ENCODE results near the gene KIF1A. TPM values are rescaled to one million over a fixed set of nuclear protein-coding genes. Genes with fewer than 3 reads are reported as not detected.

Gene KIF1A
- total and polyA plus RNA-seq, 2 experiments from 2014 or later = 16.1 to 16.5 TPM

DNA sequence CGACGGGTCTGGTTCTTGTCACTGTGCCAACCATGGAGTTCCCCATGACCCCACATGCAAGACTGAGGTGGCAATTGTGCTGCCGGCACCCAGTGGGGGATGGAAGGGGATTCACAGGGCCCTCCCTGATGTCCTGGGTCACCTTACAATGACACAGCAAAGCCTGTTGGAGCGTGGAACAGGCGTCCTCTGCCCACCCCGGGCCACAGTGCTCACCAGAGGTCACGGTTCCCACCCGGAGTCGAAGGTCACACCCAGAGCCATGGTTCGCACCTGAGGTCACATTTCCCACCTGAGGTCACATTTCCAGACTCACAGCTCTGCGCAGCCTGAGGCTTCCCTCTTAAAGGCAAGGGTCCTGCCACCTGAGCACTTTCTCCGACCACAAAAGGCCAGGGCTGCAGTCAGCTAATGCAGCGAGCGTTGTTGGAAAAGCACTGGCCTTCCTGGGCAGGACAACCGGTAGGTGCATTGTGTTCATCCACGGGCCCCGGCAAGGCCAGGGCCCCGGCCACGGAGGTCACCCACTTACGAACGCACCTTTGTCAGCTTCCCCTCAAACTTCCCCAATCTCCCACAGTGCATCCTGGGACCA lies 24.0 kb downstream of the KIF1A start:
- Histone ChIP-seq H3K27ac (no peak overlapping the region), H3K9me2 (replicated peaks; ENCODE audit: insufficient read depth) (no peaks in the 10 kb centered on the region), H3K36me3 (replicated peaks; ENCODE audit: insufficient read depth, low read depth) (no peaks in the 10 kb centered on the region), H3K4me2 (no peak overlapping the region), H4K20me1 (ENCODE audit: insufficient read depth, poor library complexity, severe bottlenecking) (no peaks in the 10 kb centered on the region), H3K4me1 (ENCODE audit: insufficient read depth) (peaks cover 37% of the 10 kb centered on the region), H3K27me3 (no peaks in the 10 kb centered on the region), H3K4me3 (no peak overlapping the region), H3K9me3 (ENCODE audit: low read depth) (no peaks in the 10 kb centered on the region), H3K79me2 (no peaks in the 10 kb centered on the region), H2AFZ (no peak overlapping the region)
- WGBS (ENCODE audit: low lambda C conversion rate, missing lambda C conversion rate) = 95% methylated on average over 21 of the region's 21 CpGs
- no peak for DNase-seq (ENCODE audit: low spot score)
- TF ChIP-seq EZH2phosphoT487 (IDR thresholded peaks at IDR 0.05; ENCODE audit: low read depth, severe bottlenecking, unreplicated experiment) (no peak), EZH2 (IDR thresholded peaks at IDR 0.05; ENCODE audit: borderline replicate concordance) (no peak)
- TF ChIP-seq, protein P1, sequence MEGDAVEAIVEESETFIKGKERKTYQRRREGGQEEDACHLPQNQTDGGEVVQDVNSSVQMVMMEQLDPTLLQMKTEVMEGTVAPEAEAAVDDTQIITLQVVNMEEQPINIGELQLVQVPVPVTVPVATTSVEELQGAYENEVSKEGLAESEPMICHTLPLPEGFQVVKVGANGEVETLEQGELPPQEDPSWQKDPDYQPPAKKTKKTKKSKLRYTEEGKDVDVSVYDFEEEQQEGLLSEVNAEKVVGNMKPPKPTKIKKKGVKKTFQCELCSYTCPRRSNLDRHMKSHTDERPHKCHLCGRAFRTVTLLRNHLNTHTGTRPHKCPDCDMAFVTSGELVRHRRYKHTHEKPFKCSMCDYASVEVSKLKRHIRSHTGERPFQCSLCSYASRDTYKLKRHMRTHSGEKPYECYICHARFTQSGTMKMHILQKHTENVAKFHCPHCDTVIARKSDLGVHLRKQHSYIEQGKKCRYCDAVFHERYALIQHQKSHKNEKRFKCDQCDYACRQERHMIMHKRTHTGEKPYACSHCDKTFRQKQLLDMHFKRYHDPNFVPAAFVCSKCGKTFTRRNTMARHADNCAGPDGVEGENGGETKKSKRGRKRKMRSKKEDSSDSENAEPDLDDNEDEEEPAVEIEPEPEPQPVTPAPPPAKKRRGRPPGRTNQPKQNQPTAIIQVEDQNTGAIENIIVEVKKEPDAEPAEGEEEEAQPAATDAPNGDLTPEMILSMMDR (IDR thresholded peaks at IDR 0.05; ENCODE audit: poor library complexity) = no peak

DNA sequence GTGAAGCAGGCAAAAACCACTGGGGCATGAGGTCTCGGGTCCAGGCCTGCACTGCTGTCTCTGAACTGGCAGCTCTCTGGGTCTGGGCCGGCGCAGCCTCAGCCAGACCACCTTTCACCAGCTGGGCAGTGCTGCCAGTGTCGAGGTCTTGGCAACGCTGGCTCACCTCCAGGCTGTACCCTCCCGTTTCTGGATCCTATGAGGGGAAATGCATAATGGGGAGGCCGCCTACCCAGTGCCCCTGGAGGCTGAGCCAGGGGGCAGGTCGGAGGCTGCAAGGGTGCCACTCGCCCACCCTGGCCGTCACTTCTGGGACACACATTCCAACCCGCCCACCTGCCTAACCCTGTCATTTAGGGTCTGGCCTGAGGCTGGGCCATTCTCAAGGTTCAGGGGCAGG lies 24.6 kb downstream of the KIF1A start:
- Histone ChIP-seq H3K9me2 (replicated peaks; ENCODE audit: insufficient read depth) (no peaks in the 10 kb centered on the region), H3K36me3 (replicated peaks; ENCODE audit: insufficient read depth, low read depth) (no peaks in the 10 kb centered on the region), H3K4me1 (ENCODE audit: insufficient read depth) (peaks cover 37% of the 10 kb centered on the region), H3K4me2 (no peak overlapping the region), H3K79me2 (no peaks in the 10 kb centered on the region), H3K4me3 (no peak overlapping the region), H3K9me3 (ENCODE audit: low read depth) (no peaks in the 10 kb centered on the region), H3K27me3 (no peaks in the 10 kb centered on the region), H3K27ac (no peak overlapping the region), H2AFZ (no peak overlapping the region), H4K20me1 (ENCODE audit: insufficient read depth, poor library complexity, severe bottlenecking) (no peaks in the 10 kb centered on the region)
- 96% methylated on average over 11 of the region's 11 CpGs for WGBS (ENCODE audit: low lambda C conversion rate, missing lambda C conversion rate)
- DNase-seq (ENCODE audit: low spot score) = no peak
- TF ChIP-seq EZH2 (IDR thresholded peaks at IDR 0.05; ENCODE audit: borderline replicate concordance) (no peak), EZH2phosphoT487 (IDR thresholded peaks at IDR 0.05; ENCODE audit: low read depth, severe bottlenecking, unreplicated experiment) (no peak)
- TF ChIP-seq, protein P1 (IDR thresholded peaks at IDR 0.05; ENCODE audit: poor library complexity) = no peak

DNA sequence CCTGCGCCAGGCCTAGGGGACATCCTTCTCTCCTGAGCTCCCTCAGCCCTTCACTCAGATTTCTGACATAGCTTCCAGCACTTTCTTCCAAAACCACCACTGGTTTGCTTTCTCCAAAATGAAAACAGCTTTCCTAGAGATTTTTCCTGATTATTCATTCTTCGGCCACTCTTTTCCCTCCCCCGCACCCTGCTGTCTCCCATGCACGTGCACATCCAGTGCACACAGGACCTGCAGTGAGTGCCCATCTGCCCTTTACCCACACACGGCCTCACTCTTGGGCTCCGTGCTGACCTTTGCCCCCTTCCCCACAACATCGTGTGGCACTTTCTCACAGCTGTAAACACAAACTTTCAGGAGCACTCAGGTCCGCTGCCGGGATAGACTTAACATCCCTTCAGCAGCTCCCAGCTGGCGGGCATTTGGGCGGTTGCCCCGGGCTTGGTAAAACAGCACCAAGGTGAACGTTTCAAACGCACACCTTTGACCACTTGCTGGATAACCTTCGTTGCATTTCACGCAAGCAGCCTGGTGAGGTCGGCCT lies 25.8 kb downstream of the KIF1A start:
- H3K4me2 ChIP-seq = no peak overlapping the region
- H2AFZ ChIP-seq = no peak overlapping the region
- H3K4me3 ChIP-seq = no peak overlapping the region
- DNase-seq (ENCODE audit: low spot score) = no peak
- WGBS (ENCODE audit: low lambda C conversion rate, missing lambda C conversion rate) = 77% methylated on average over 17 of the region's 17 CpGs
- H3K9me3 ChIP-seq (ENCODE audit: low read depth) = no peaks in the 10 kb centered on the region
- H3K36me3 ChIP-seq (replicated peaks; ENCODE audit: insufficient read depth, low read depth) = no peaks in the 10 kb centered on the region
- no peaks in the 10 kb centered on the region for H3K27me3 ChIP-seq
- H3K79me2 ChIP-seq = no peaks in the 10 kb centered on the region
- no peak overlapping the region for H3K27ac ChIP-seq
- no peaks in the 10 kb centered on the region for H4K20me1 ChIP-seq (ENCODE audit: insufficient read depth, poor library complexity, severe bottlenecking)
- H3K9me2 ChIP-seq (replicated peaks; ENCODE audit: insufficient read depth) = no peaks in the 10 kb centered on the region
- H3K4me1 ChIP-seq (ENCODE audit: insufficient read depth) = peaks cover 32% of the 10 kb centered on the region
- no peak for TF ChIP-seq EZH2phosphoT487 (IDR thresholded peaks at IDR 0.05; ENCODE audit: low read depth, severe bottlenecking, unreplicated experiment)
- TF ChIP-seq EZH2 (IDR thresholded peaks at IDR 0.05; ENCODE audit: borderline replicate concordance) = no peak
- TF ChIP-seq, protein P1 (IDR thresholded peaks at IDR 0.05; ENCODE audit: poor library complexity) = no peak

Measured in hepatocyte (in vitro differentiated cells).